ENCODE data around the gene PAX8. TPM values are rescaled to one million over a fixed set of nuclear protein-coding genes. Genes with fewer than 3 reads are reported as not detected.

Gene PAX8
- total RNA-seq, 1 experiment from 2014 or later, result 0.15 TPM

- POLR2A ChIA-PET, result no interaction called here
- no peaks in the 10 kb centered on the region; the same call in 1 of the 2 replicates for H3K4me1 ChIP-seq (ENCODE audit: control insufficient read depth, insufficient read depth, low read length)
- H3K36me3 ChIP-seq (ENCODE audit: control insufficient read depth, insufficient read depth, low read length), result no peaks in the 10 kb centered on the region
- BruUV-seq (replicated peaks), result no TSS peak
- H3K27me3 ChIP-seq (ENCODE audit: control insufficient read depth, insufficient read depth, low read length), result no peaks in the 10 kb centered on the region
- CTCF ChIA-PET, result no interaction called here
- H3K4me3 ChIP-seq (ENCODE audit: low read depth in 2 of 2, low read length in 2 of 2), result no peak overlapping the region
- H3K27ac ChIP-seq (ENCODE audit: low read length), result no peak overlapping the region
- H3K9me3 ChIP-seq (ENCODE audit: control insufficient read depth, insufficient read depth, low read depth, low read length), result no peaks in the 10 kb centered on the region
- ATAC-seq, result no peak
- intact Hi-C loops (cut with micrococcal nuclease; ENCODE audit: unreplicated experiment) (loop anchor here (5.0 kb wide), 3 partner anchors 46 to 119 kb away; no protein-coding TSS in a partner anchor), in situ Hi-C loops (cut with HindIII; ENCODE audit: low pct_unique_long_range_greater_than_20kb, low sequenced_read_pairs) (no loop called here)
- TF ChIP-seq SIN3A (IDR thresholded peaks at IDR 0.05; ENCODE audit: borderline replicate concordance, insufficient read depth, low read depth, low read length) (no peak), TCF7L2 (IDR thresholded peaks at IDR 0.05; ENCODE audit: low read depth, low read length) (no peak), CTCF (IDR thresholded peaks at IDR 0.05) (no peak), POLR2AphosphoS5 (IDR thresholded peaks at IDR 0.05; ENCODE audit: low read depth, low read length) (no peak)
- TF ChIP-seq, protein P1, sequence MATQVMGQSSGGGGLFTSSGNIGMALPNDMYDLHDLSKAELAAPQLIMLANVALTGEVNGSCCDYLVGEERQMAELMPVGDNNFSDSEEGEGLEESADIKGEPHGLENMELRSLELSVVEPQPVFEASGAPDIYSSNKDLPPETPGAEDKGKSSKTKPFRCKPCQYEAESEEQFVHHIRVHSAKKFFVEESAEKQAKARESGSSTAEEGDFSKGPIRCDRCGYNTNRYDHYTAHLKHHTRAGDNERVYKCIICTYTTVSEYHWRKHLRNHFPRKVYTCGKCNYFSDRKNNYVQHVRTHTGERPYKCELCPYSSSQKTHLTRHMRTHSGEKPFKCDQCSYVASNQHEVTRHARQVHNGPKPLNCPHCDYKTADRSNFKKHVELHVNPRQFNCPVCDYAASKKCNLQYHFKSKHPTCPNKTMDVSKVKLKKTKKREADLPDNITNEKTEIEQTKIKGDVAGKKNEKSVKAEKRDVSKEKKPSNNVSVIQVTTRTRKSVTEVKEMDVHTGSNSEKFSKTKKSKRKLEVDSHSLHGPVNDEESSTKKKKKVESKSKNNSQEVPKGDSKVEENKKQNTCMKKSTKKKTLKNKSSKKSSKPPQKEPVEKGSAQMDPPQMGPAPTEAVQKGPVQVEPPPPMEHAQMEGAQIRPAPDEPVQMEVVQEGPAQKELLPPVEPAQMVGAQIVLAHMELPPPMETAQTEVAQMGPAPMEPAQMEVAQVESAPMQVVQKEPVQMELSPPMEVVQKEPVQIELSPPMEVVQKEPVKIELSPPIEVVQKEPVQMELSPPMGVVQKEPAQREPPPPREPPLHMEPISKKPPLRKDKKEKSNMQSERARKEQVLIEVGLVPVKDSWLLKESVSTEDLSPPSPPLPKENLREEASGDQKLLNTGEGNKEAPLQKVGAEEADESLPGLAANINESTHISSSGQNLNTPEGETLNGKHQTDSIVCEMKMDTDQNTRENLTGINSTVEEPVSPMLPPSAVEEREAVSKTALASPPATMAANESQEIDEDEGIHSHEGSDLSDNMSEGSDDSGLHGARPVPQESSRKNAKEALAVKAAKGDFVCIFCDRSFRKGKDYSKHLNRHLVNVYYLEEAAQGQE (IDR thresholded peaks at IDR 0.05; ENCODE audit: insufficient read depth in 1 of 2, low read depth in 2 of 2, low read length in 1 of 2), result no peak
- no peak for DNase-seq (ENCODE audit: low read depth, low spot score)
Observed at GRCh38 chr2:113201496-113202304, 77.0 kb downstream of the PAX8 start.

GRCh38 chr2:113200736-113201490 is 77.8 kb downstream of the PAX8 start:
- Histone ChIP-seq H3K9me3 (ENCODE audit: control insufficient read depth, insufficient read depth, low read depth, low read length) (no peaks in the 10 kb centered on the region), H3K27me3 (ENCODE audit: control insufficient read depth, insufficient read depth, low read length) (no peaks in the 10 kb centered on the region), H3K4me1 (ENCODE audit: control insufficient read depth, insufficient read depth, low read length) (no peaks in the 10 kb centered on the region; the same call in 1 of the 2 replicates), H3K36me3 (ENCODE audit: control insufficient read depth, insufficient read depth, low read length) (no peaks in the 10 kb centered on the region), H3K4me3 (ENCODE audit: low read depth in 2 of 2, low read length in 2 of 2) (no peak overlapping the region), H3K27ac (ENCODE audit: low read length) (no peak overlapping the region)
- POLR2A ChIA-PET, result no interaction called here
- in situ Hi-C loops (cut with HindIII; ENCODE audit: low pct_unique_long_range_greater_than_20kb, low sequenced_read_pairs) (no loop called here), intact Hi-C loops (cut with micrococcal nuclease; ENCODE audit: unreplicated experiment) (loop anchor here (5.0 kb wide), 3 partner anchors 46 to 119 kb away; no protein-coding TSS in a partner anchor)
- DNase-seq (ENCODE audit: low read depth, low spot score) (no peak), ATAC-seq (no peak)
- BruUV-seq (replicated peaks), result no TSS peak
- TF ChIP-seq CTCF (IDR thresholded peaks at IDR 0.05) (no peak), POLR2AphosphoS5 (IDR thresholded peaks at IDR 0.05; ENCODE audit: low read depth, low read length) (no peak), SIN3A (IDR thresholded peaks at IDR 0.05; ENCODE audit: borderline replicate concordance, insufficient read depth, low read depth, low read length) (no peak), TCF7L2 (IDR thresholded peaks at IDR 0.05; ENCODE audit: low read depth, low read length) (no peak)
- TF ChIP-seq, protein P1 (IDR thresholded peaks at IDR 0.05; ENCODE audit: insufficient read depth in 1 of 2, low read depth in 2 of 2, low read length in 1 of 2), result no peak
- CTCF ChIA-PET, result interaction anchor here (1.3 kb wide), 1 partner anchor 121 kb away, joined by 3 read pairs; no protein-coding TSS in a partner anchor

Data from Panc1 (cell line).